Body of pancreas (tissue), 4 donors: Measurements from ENCODE around the gene AFF3. TPM values are rescaled to one million over a fixed set of nuclear protein-coding genes. Genes with fewer than 3 reads are reported as not detected.

Source experiments
- ATAC-seq: fragments of 150-250 bp; one replicate; pipeline ENCODE4 v1.9.1; 2016
- DNase-seq, 4 donors: peaks; one replicate each; pipeline ENCODE4 v3.0.0-alpha.2; 2019
- H3K27ac ChIP-seq, 4 donors: fragments of 200-600 bp; sonication (generic); 1 replicate in 3 of 4; 2 replicates in 1 of 4; pipeline versions ENCODE4 v1.5.1 to v1.6.1; 2016 to 2019; ENCODE audit warnings: mild to moderate bottlenecking in 1 of 4, mixed read lengths in 1 of 4, moderate library complexity in 1 of 4
- H3K27me3 ChIP-seq, 2 donors: fragments of 200-600 bp; sonication (generic); one replicate each; pipeline ENCODE4 v1.6.0; 2016; ENCODE audit warnings: mild to moderate bottlenecking in 1 of 2
- H3K36me3 ChIP-seq, 2 donors: fragments of 200-600 bp; sonication (generic); replicated peaks in 1 of 2; 2 replicates each; pipeline ENCODE4 v1.5.1; 2016; ENCODE audit warnings: low read depth in 2 of 2; ENCODE audit not compliant: insufficient read depth in 1 of 2
- H3K4me1 ChIP-seq: fragments of 200-600 bp; sonication (generic); one replicate; pipeline ENCODE4 v1.6.0; 2016
- H3K4me3 ChIP-seq, 2 donors: fragments of 200-600 bp; sonication (generic); 1 replicate in 1 of 2; 2 replicates in 1 of 2; pipeline ENCODE4 v1.5.1; 2016 to 2019
- H3K9me3 ChIP-seq, 3 donors: fragments of 200-600 bp; sonication (generic); 1 replicate in 2 of 3; 2 replicates in 1 of 3; pipeline ENCODE4 v1.5.1; 2016
- POLR2A ChIP-seq, 3 donors: fragments of 450-650 bp; IDR thresholded peaks; one replicate each; pipeline ENCODE4 v1.6.1; 2016; ENCODE audit warnings: antibody characterized with exemption in 3 of 3, mild to moderate bottlenecking in 2 of 3
- WGBS, 2 donors: methylation state at CpG; one replicate each; pipeline ENCODE4 v1.1.5; 2017; 5-methylcytosine and 5-hydroxymethylcytosine counted together
- intact Hi-C: fragments of 100-400 bp; cut with DNase I; formaldehyde crosslinking; loops from one replicate; pipeline ENCODE4 v1.15.1; 2023
- total RNA-seq, 2 donors: library from RNA; depleted of rRNA; stranded (reverse); fragments of >200 nt; gene quantifications; one replicate each; pipeline ENCODE4 v1.1.0, GENCODE V29; 2016
- TF ChIP-seq, protein P1 (sequence below), 7 experiments: fragments of 450-650 bp in 4 of 7; fragments of 200-600 bp in 3 of 7; sonication (generic) in 3 of 7; IDR thresholded peaks; one replicate each; pipeline ENCODE4 v1.5.1; 2016 to 2019; ENCODE audit warnings: antibody characterized with exemption in 7 of 7

The AFF3 gene
- total RNA-seq, 2 donors from 2014 or later: 0.52 to 0.99 TPM

DNA sequence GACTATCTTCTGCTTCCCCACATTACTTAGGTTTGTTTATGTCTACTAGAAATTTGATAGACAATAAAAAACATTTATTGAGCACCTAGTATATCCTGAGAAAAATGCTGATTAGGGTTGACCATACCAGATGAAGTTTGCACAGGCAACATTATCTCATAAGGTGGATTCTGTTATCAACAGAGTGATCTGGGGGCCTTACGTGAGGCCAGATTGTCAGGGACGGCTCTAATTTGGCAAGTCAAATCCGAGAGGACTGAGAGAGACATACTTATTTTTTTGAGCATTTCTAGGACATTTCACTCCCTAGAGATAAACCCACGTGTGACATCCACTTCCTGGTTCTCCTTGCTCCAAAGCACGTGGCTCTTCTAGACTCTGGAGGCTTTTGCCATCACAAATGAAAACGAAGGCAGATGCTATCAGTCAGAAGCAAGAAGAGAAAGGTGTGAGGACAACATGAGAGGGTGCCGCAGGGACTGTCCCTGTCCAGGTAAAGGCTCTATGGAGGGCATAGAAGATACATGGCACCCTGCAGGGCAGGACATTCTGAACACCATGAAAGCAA, 484.6 kb downstream of the AFF3 start:
- no peak overlapping the region for H3K27ac ChIP-seq
- H3K4me1 ChIP-seq: no peaks in the 10 kb centered on the region
- WGBS, 2 donors: 64 to 71% methylated on average over 7 of the region's 7 CpGs
- no peak overlapping the region for H3K4me3 ChIP-seq
- H3K9me3 ChIP-seq: no peaks in the 10 kb centered on the region
- intact Hi-C loops: no loop called here
- ATAC-seq (no peak), DNase-seq (no peak)
- TF ChIP-seq POLR2A (IDR thresholded peaks at IDR 0.05): no peak
- TF ChIP-seq, protein P1, sequence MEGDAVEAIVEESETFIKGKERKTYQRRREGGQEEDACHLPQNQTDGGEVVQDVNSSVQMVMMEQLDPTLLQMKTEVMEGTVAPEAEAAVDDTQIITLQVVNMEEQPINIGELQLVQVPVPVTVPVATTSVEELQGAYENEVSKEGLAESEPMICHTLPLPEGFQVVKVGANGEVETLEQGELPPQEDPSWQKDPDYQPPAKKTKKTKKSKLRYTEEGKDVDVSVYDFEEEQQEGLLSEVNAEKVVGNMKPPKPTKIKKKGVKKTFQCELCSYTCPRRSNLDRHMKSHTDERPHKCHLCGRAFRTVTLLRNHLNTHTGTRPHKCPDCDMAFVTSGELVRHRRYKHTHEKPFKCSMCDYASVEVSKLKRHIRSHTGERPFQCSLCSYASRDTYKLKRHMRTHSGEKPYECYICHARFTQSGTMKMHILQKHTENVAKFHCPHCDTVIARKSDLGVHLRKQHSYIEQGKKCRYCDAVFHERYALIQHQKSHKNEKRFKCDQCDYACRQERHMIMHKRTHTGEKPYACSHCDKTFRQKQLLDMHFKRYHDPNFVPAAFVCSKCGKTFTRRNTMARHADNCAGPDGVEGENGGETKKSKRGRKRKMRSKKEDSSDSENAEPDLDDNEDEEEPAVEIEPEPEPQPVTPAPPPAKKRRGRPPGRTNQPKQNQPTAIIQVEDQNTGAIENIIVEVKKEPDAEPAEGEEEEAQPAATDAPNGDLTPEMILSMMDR (IDR thresholded peaks at IDR 0.05): no peak
- H3K27me3 ChIP-seq: no peaks in the 10 kb centered on the region
- no peaks in the 10 kb centered on the region for H3K36me3 ChIP-seq

DNA sequence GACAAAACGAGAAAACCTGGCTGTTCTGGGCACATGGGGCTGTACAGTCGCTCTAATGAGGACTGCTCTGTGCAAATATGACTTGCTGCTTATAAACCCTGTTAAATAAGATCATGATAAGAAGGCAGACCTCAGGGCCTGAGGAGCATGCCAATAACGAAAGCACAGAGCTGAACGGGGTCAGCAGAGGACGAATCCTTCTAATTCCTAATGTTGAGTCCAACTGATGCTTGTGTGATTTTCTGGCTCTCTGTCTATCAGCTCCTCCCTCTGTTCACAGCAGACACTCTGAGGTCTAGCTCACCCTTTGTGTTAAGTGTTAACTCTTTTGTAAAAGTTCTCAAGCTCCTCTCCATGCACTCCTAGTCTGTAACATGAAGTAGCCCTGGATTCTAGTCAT, 485.4 kb downstream of the AFF3 start:
- H3K27ac ChIP-seq: no peak overlapping the region
- H3K9me3 ChIP-seq: no peaks in the 10 kb centered on the region
- 30 to 50% methylated on average over 5 of the region's 5 CpGs for WGBS, 2 donors
- no peaks in the 10 kb centered on the region for H3K36me3 ChIP-seq
- TF ChIP-seq POLR2A (IDR thresholded peaks at IDR 0.05): no peak
- TF ChIP-seq, protein P1 (IDR thresholded peaks at IDR 0.05): no peak
- H3K4me3 ChIP-seq: no peak overlapping the region
- H3K4me1 ChIP-seq: no peaks in the 10 kb centered on the region
- ATAC-seq: no peak
- DNase-seq: no peak
- intact Hi-C loops: no loop called here
- H3K27me3 ChIP-seq: no peaks in the 10 kb centered on the region

DNA sequence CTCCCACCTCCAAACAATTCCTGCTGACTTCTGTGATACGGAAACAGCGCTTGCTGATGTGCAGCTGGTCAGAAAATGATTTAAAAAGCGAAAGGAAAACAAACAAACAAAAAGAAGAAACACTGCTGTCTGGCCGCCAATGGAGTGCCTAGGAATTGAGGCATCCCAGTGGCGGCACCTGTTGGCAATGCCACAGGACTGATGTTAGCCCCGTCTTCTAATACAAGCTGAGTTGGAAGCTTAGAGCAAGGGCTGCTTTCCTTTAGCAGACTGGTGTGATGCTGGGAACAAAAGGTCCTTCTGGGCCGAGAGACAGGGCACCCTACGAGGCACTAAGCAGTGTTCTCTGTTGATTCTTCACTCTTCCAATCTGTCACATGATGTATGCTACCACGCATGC, 489.0 kb downstream of the AFF3 start:
- no peak for ATAC-seq
- Histone ChIP-seq H3K9me3 (no peaks in the 10 kb centered on the region), H3K27me3 (no peaks in the 10 kb centered on the region), H3K27ac (no peak overlapping the region), H3K4me1 (no peaks in the 10 kb centered on the region), H3K4me3 (no peak overlapping the region), H3K36me3 (no peaks in the 10 kb centered on the region)
- no peak for DNase-seq
- TF ChIP-seq POLR2A (IDR thresholded peaks at IDR 0.05): no peak
- TF ChIP-seq, protein P1 (IDR thresholded peaks at IDR 0.05): no peak
- intact Hi-C loops: no loop called here
- WGBS, 2 donors: 86 to 90% methylated on average over 9 of the region's 9 CpGs

DNA sequence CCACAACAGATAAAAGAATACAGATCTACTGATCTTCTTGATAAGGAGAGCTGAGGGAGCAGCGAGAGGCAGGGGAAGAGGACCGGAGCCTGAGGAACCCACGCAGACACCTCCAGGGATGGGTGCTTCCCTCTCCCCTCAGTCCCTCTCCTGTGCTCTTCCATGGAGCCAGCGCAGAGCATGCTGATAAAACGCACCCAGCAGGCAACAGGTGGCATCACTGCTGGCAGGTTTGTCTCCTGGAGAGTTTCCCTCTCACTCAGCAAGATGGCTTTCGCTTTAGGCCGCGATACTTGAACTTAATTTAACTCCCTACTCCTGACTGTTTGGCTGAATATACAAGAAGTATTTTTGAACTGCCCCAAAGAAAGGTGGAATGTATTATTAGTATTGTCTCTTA, 489.5 kb downstream of the AFF3 start:
- Histone ChIP-seq H3K4me1 (no peaks in the 10 kb centered on the region), H3K9me3 (no peaks in the 10 kb centered on the region), H3K27me3 (no peaks in the 10 kb centered on the region), H3K4me3 (no peak overlapping the region), H3K36me3 (no peaks in the 10 kb centered on the region), H3K27ac (no peak overlapping the region)
- no peak for DNase-seq
- ATAC-seq: no peak
- TF ChIP-seq POLR2A (IDR thresholded peaks at IDR 0.05): no peak
- TF ChIP-seq, protein P1 (IDR thresholded peaks at IDR 0.05): no peak
- intact Hi-C loops: no loop called here
- 86 to 91% methylated on average over 8 of the region's 8 CpGs for WGBS, 2 donors

DNA sequence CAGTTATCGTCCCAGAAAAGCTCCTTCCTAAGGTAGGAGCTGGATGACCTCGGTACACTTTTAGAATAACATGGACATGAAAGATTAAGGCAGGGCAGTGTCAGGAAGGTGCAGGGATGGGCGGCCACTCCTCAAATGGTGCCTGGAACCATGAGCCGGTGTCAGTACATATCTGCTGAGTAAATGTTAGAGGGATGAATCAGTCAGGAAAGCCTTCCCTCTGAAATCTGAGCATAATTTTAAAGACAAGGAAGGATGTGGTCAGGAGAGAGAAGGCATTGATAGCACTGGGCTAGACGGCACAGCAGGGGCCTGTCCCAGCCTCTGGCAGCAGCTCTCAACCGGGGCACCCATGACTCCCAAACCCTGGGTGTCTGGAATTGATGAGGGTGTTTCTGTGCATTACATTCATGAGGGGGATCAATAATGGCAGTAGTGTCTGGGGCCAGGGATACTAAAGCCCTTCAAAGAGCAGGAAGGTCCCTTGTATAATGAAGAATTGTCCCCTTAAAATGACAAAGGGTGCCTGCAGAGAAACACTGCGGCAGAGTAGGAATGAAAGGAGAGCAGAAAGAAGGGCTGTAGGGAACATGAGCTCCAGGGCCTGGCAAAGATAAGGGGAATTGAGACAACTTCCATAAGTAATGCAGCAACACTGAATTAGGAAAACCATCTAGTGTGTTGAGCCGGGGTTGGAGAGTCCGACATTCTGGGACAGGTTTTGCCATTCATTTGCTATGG, 490.3 kb downstream of the AFF3 start:
- no peak for TF ChIP-seq POLR2A (IDR thresholded peaks at IDR 0.05)
- TF ChIP-seq, protein P1 (IDR thresholded peaks at IDR 0.05): no peak
- no peaks in the 10 kb centered on the region for H3K4me1 ChIP-seq
- no peaks in the 10 kb centered on the region for H3K36me3 ChIP-seq
- intact Hi-C loops: no loop called here
- H3K27ac ChIP-seq: no peak overlapping the region
- no peaks in the 10 kb centered on the region for H3K27me3 ChIP-seq
- 85 to 88% methylated on average over 9 of the region's 9 CpGs for WGBS, 2 donors
- DNase-seq: no peak
- no peak for ATAC-seq
- no peaks in the 10 kb centered on the region for H3K9me3 ChIP-seq
- H3K4me3 ChIP-seq: no peak overlapping the region
